ENCODE results near the gene MRTFB.
"Not testable (repeated sequence)": the region's sequence is repeated elsewhere in the genome, so short reads cannot be mapped to it uniquely, and the experiment has no call there.

MRTFB gene

DNA sequence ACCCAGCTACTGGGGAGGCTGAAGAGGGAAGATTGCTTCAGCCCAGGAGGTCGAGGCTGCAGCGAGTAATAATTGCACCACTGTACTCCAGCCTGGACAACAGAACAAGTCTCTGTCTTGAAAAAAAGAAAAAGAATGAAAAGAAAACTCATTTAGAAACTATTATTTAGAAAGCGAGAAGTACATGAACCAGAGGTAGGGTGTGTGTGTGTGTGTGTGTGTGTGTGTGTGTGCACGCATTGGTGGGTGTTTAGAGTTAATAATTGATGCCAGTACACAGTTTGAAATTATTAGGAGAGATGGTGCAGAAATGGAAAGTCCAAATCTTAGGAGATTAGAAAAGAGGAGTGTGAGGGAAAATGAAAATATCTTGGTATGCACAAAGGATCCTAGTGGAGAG lies 106.6 kb downstream of the MRTFB start:
- DNase-seq (ENCODE audit: extremely low spot score): no peak
- ChIA-PET POLR2A (no interaction called here), CTCF (no interaction called here)
- no peak for TF ChIP-seq CTCF (IDR thresholded peaks at IDR 0.05; ENCODE audit: control extremely low read depth, extremely low read depth, low read depth, missing control alignments)

- POLR2A ChIA-PET: no interaction called here
- CTCF ChIA-PET: no interaction called here
These were observed 108.0 kb downstream of the MRTFB start for GRCh38 chr16:14179116-14179515.

DNA sequence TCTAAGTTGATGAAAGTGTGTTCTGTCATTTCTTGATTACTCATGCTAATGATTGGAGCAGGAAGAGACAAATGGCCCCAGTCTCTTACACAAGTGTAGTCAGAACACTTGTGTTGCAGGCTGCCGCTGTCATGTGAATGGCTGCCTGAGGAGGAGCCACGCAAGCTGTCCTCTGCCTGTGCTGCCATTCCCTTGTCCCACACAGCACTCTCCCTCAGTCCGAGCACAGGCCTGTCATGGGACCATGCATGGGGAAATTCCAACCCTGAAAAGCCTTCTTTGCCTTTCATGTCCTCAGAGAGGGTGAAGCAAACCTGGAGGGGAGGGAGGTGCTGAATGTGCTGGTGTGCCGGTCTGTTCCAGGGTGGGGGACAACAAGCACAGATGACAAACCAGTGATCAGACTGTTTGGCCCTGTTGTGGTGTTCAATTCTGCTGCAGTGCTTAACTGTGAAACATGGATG lies 109.4 kb downstream of the MRTFB start:
- CTCF ChIA-PET: interaction anchor here (1.0 to 1.3 kb wide), 2 partner anchors 257 to 261 kb away, joined by 3 to 5 read pairs; partner anchors contain the start of gene ERCC4
- TF ChIP-seq CTCF (IDR thresholded peaks at IDR 0.05; ENCODE audit: control extremely low read depth, extremely low read depth, low read depth, missing control alignments): no peak
- POLR2A ChIA-PET: no interaction called here
- no peak for DNase-seq (ENCODE audit: extremely low spot score)

More at GRCh38 chr16:14179116-14179515, 108.0 kb downstream of the MRTFB start:
- TF ChIP-seq CTCF (IDR thresholded peaks at IDR 0.05; ENCODE audit: control extremely low read depth, extremely low read depth, low read depth, missing control alignments): no peak
- no peak for DNase-seq (ENCODE audit: extremely low spot score)

GRCh38 chr16:14181371-14182050 lies 110.4 kb downstream of the MRTFB start:
- ChIA-PET CTCF (interaction anchor here (1.3 kb wide), 1 partner anchor 262 kb away, joined by 4 read pairs; no protein-coding TSS in a partner anchor), POLR2A (no interaction called here)
- TF ChIP-seq CTCF (IDR thresholded peaks at IDR 0.05; ENCODE audit: control extremely low read depth, extremely low read depth, low read depth, missing control alignments): no peak
- no peak for DNase-seq (ENCODE audit: extremely low spot score)

DNA sequence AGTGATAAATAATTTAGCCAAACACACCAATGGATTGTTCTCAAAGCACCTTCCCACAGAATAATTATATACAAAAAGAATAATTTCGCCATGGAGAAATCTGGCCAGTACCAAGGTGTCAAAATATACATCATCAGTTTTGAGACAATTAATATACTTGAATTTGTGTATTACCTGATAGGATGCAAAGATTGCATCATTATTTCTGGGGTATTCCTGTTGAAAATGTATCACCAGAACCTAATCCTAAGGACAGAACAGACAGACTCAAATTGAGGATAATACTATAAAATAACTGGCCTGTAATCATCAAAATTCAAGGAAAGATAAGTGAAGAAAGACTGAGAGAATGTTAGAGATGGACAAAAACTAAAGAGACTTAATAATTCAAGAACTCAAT lies 111.9 kb downstream of the MRTFB start:
- TF ChIP-seq CTCF (IDR thresholded peaks at IDR 0.05; ENCODE audit: control extremely low read depth, extremely low read depth, low read depth, missing control alignments): no peak

DNA sequence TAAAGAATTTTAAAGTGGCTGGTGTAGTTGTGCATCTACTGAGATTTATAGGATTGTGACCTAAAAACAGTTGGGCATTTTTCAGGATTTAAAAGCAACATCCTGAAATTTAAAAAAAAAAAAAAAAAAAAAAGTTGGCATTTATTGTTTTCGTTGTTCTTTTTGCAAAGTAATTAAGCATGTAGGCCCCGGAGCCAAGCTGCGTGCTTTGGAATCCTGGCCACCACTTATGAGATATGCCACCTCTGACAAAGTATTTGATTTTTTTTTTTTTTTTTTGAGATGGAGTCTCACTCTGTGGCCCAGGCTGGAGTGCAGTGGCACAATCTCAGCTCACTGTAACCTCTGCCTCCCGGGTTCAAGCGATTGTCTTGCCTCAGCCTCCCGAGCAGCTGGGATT lies 112.8 kb downstream of the MRTFB start:
- POLR2A ChIA-PET; DNase-seq (ENCODE audit: extremely low spot score): not testable (repeated sequence)
- CTCF ChIA-PET: interaction anchor here (0.7 to 1.4 kb wide), 4 partner anchors 10 to 344 kb away, joined by 3 read pairs; no protein-coding TSS in a partner anchor

More for the DNA sequence above, 111.9 kb downstream of the MRTFB start:
- DNase-seq (ENCODE audit: extremely low spot score): no peak
- POLR2A ChIA-PET: no interaction called here
- CTCF ChIA-PET: no interaction called here

GRCh38 chr16:14186007-14186794 lies 115.1 kb downstream of the MRTFB start:
- POLR2A ChIA-PET: no interaction called here
- CTCF ChIA-PET: interaction anchor here (0.9 to 1.7 kb wide), 5 partner anchors 10 to 60 kb away, joined by 3 to 5 read pairs (median 4); no protein-coding TSS in a partner anchor
- DNase-seq (ENCODE audit: extremely low spot score): no peak
- TF ChIP-seq CTCF (IDR thresholded peaks at IDR 0.05; ENCODE audit: control extremely low read depth, extremely low read depth, low read depth, missing control alignments): no peak

Data from GM10248 (cell line).